Measurements from ENCODE around the gene DERA. TPM values are rescaled to one million over a fixed set of nuclear protein-coding genes. Genes with fewer than 3 reads are reported as not detected.
"Not testable (repeated sequence)": the region's sequence is repeated elsewhere in the genome, so short reads cannot be mapped to it uniquely, and the experiment has no call there.

Gene DERA
- total RNA-seq = 62.0 and 69.4 TPM in 2 replicates

DNA sequence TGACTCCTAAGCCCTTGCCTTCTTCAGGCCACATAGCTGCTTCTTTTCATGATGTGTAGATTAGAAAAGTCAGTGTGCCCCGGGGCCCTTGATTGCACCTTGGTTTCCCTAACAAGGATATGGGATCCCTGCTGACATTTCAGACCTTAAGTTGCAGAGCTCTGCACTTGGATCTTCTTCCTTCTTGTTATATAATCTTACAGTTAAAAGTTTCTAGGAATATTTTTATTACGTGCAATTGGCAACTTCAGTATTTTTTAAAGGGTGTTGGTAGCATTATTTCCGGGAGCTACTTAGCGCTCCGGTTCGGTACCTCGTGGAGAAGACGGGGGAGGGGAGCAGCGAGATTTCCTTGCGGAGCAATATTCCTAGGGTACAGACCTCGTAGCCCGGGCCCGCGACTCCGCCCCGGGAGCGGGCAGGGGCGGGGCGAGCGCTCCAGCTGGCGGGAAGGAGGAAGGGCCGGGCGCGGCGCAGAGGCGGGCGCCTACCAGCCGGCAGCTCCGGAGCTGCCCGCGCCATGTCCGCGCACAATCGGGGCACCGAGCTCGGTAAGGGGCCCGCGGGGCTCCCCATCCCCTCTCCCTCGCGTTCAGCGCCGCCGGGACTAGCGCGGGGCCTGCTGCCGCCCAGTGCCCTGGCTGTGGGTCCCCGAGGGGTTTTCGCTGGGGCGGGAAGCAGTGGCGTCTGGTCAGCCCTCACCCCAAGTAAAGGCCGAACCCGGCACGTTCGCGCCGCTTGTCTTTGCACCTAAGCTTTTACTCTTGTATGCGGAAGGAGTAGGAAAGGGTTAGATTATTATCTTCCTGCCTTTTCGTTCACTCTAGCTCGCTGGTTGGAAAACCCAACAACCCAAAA, at the start of gene DERA:
Gene DERA, plus strand, starts transcription at position 469 of the 858 bp plus-strand sequence. Its CDS starts 52 bp downstream, at position 521.
- peak; percentile 85 for DNase-seq

DNA sequence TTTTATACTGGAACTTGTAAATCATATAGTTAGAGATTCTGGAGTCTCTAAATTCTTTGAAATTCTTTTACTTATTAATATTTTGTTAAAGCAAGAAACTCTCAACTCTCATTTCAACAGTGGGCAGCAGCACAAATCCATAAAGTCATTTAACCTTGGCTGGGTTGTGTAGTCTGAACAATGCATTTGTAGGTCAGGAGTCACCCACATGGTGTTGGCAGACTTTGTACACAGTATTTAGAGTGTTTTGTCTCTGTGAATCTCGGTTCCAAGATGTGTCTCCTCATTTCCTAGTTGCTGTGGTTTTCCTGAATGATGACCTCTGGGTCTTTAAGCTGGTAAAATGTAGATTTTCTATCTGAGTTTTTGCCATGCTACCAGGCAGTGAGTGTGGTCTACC, 49.7 kb upstream of the DERA start:
- DNase-seq = no peak

DNA sequence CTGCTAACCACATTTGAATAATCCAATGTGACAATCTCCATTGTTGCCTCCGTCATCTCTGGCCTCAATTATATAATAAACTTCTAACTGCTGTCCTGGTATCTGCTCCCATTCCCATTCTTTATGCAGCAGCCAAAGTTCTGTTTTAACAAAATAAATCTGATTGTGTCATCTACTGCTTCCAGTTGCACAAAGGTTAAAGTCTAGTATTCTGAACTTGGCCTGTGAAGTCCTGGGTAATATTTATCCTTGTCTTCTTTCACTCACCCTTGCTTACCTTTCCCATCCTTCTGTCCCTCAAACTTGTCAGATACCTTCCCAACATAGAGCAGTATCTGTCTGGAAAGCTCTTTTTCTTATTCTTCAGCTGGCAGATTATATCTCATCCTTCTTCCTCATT, 48.3 kb upstream of the DERA start:
- DNase-seq = no peak

DNA sequence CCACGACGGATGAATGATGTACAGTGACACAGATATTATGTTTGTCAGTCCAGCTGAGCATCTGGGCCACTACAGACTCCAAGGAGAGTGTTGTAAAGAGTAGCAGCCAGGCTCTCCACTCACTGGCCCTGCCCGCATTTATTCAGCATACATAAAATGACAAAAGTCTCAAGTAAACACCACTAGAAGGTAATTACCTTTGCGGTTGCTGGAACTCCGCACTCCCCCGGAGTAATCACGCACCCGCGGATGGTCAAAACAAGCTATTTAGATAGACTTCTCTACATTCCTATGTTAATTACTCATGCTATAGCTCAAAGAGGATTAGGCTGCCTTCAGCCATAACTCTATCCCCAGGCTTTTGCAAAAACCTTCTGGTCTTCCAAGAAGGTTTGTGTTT, 47.8 kb upstream of the DERA start:
- no peak for DNase-seq

DNA sequence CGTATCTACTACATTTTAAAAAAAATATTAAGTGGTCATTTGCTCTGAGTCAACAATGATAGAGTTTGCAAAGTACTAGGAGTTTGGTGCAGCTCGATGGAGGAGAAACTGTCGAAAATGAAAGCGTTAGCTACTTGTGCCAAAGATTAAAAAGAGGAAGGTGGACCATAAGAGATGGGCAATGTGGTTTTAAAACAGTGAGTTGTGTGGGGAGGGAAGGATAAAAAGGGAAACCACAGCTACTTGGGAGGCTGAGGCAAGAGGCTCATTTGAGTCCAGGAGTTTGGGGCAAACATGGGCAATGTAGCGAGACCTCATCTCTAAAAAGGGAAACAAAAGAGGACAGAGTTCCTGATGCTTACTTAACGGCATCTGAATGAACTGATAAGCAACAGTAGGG, 47.1 kb upstream of the DERA start:
- no peak for DNase-seq

DNA sequence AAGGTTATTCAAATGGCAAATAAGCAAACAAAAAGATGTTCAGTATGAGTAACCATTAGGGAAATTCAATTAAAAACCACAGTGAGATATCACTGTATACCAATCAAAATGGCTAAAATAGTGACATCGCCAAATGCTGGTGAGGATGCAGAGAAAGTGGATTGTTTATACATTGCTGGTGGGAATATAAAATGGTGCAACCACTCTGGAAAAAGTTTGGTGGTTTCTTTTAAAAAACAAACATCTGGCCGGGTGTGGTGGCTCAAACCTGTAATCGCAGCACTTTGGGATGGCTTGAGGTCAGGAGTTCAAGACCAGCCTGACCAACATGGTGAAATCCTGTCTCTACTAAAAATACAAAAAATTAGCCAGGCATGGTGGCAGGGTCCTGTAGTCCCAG, 42.9 kb upstream of the DERA start:
- DNase-seq = no peak

DNA sequence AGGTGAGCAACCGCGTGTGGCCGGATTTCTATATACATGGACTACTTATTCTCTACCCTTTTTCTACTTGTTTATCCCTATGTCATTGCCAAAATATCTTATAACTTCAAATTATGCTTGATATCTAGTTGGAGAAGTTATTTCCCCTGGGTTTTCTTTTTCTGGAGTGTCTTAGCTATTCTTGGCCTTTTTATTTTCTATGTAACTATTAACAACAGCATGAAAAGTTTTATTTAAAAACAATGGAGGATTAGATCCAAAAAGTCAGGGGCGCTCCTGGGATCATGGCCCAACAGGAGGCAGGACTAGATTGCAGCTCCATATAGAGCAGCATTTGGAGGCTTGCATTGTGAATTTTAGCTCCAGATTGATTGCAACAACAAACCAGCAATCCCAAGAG, 37.6 kb upstream of the DERA start:
- DNase-seq = no peak

DNA sequence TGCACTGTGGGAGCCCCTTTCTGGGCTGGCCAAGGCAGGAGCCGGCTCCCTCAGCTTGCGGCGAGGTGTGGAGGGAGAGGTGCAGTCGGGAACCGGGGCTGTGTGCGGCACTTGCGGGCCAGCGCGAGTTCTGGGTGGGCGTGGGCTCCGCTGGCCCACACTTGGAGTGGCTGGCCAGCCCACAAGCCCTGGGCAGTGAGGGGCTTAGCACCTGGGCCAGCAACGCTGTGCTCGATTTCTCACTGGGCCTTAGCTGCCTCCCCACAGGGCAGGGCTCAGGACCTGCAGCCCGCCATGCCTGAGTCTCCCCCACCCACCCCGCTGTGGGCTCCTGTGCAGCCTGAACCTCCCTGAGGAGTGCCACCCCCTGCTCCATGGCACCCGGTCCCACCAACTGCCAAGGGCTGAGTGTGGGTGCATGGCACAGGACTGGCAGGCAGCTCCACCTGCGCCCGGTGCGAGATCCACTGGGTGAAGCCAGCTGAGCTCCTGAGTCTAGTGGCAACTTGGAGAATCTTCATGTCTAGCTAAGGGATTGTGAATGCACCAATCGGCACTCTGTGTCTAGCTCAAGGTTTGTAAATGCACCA, 36.5 kb upstream of the DERA start:
- DNase-seq = not testable (repeated sequence)

DNA sequence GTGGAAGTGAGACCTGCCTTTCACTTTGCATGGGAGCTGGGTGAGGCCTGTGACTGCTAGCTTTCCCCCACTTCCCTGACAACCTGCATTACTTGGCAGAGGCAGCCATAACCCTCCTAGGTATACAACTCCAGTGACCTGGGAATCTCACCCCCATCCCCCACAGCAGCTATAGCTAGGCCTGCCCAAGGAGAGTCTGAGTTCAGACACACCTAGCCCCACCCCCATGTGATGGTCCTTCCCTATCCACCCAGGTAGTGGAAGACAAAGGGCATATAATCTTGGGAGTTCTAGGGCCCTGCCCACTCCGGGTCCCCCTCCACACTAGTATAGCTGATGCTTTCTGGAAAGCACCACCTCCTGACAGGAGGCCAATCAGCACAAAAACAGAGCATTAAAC, 35.3 kb upstream of the DERA start:
- DNase-seq = no peak

DNA sequence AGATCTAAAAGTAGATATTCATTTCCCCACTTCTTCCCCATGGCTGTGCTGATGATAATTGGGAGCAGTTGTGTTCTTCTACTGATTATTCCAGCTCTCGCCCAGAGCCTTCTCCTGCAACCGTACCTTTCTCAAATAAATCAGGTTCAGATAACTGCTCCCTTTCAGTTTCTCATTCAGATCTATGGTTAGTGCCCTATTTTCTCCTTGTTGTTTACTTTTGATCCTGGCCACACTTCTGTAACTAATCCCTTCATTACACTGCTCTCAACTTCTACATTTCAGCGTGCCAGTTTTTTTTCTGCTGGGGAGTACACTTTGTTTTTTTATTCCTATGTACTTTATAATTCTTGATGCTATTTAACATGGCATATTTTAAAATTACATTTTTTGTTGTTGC, 31.7 kb upstream of the DERA start:
- no peak for DNase-seq

DNA sequence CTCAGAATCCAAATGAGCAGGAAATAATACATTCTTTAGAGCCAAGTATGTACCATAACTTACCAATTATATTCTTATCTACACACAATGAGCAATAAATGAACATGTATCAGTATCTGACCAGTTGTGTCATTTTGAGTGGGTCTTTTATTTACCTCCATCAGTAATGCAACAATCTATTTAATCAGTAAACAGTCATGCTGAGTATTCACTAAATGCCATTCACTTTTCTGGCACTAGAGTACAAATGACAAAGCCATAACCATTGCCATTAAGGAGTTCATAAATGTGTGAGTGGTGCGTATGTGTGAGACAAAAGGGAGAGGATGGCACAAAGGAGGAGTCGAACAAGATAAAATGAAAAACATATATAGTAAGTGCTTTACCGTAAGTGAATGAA, 30.4 kb upstream of the DERA start:
- no peak for DNase-seq

DNA sequence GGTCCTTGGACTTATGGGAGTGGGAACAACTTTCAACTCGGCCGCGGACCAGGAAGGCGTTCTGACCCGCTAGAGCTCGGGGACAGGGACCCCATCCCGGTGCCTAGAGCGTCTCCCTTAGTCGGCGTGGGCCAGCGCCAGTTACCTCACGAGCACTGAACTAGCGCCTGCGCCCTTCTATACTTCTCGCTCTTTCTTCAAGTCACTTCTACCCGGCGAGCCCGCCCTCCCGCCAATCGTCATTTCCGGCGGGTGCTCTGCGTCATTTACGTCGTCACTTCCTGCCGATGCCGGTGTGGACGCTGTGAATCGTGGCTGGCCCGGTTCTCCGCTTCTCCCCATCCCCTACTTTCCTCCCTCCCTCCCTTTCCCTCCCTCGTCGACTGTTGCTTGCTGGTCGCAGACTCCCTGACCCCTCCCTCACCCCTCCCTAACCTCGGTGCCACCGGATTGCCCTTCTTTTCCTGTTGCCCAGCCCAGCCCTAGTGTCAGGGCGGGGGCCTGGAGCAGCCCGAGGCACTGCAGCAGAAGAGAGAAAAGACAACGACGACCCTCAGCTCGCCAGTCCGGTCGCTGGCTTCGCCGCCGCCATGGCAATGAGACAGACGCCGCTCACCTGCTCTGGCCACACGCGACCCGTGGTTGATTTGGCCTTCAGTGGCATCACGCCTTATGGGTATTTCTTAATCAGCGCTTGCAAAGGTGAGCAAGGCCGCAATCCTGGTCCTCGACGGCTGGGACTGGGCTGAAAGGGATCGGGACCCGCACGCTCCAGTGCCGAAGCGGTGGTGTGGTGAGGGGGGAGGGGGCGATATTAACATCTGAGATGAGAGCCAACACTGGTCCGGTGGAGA, 28.8 kb upstream of the DERA start, which contains the start of gene STRAP:
Gene STRAP, plus strand, starts transcription at position 270 of the 854 bp plus-strand sequence. Its CDS starts 321 bp downstream, at position 591.
- peak; percentile 99 for DNase-seq

DNA sequence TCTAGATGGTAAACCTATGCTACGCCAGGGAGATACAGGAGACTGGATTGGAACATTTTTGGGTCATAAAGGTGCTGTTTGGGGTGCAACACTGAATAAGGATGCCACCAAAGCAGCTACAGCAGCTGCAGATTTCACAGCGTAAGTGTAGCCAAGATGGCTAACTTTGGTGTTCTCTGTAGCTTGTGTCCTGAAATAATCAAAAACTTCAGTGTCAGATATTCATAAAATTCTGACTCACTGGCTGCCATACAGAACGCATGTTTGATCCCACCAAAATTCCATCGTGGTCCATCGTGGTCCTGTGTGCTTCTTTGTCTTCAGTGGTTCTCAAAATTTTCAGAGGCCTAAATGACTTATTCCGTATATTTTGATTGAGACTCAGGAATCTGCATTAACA, 27.6 kb upstream of the DERA start:
- peak; percentile 22 for DNase-seq

DNA sequence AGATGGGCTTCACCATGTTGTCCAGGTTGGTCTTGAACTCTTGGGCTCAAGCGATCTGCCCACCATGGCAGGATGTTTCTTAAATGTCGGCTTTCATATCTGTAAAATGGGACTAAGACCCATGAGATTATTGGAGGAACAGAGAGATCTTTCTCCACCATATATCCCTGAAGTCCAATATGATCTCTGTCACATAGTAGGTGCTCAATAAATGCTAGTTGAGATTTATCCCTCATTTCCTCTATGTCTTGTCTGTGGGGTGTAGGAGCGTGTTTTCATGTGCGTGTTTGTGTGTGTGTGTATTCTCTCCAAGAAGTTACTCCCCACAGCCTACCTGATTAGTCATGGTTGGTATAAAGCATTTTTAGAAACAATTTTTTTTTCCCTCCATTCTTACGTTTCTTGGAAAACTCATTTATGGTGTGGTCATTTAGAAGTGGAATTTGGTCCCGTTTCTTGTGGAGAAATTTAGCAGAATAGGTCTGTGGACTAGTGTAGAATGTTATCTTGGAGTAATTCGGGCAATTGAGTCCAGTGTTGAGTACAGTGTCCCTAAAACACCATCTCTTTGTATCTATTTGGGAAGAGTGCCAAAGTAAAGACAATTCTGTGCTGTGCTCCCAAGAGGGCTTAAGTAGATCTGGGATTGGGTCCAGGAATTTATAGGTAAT, 24.6 kb upstream of the DERA start:
- DNase-seq = peak; percentile 26

DNA sequence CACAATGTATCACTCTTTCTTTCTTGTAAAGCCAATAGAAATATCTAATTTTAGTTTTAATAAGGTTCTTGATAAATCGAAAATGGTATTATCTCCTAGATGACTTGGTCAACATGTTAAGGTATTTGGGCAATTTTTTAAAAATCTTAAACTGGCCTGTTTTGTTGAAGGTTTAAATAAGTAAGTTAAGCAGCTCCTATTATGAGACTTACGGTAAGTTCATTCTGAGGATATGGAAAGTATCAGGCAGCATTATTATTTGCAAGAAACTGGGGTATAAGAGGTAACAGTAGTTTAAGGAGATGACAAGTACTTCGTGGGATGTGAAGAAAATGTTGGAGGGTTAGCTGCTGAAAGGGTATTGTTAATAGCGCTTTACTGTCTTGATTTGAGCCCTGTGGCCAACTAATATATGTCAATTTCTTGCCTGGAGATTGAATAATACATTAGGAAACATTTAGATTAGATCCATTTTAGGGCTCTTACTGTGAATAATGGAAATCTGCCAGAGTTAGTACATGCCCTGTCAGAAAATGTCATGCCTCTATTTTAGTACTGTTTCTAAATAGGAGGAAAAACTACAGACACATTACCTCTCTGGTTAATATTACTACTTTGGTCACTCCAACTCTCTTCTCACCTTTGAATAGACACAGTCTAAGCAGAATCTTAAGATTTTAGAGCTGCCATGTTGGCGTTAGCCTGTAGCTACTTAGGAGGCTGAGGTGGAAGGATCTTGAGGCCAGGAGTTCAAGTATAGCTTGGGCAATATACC, 23.9 kb upstream of the DERA start:
- no peak for DNase-seq

DNA sequence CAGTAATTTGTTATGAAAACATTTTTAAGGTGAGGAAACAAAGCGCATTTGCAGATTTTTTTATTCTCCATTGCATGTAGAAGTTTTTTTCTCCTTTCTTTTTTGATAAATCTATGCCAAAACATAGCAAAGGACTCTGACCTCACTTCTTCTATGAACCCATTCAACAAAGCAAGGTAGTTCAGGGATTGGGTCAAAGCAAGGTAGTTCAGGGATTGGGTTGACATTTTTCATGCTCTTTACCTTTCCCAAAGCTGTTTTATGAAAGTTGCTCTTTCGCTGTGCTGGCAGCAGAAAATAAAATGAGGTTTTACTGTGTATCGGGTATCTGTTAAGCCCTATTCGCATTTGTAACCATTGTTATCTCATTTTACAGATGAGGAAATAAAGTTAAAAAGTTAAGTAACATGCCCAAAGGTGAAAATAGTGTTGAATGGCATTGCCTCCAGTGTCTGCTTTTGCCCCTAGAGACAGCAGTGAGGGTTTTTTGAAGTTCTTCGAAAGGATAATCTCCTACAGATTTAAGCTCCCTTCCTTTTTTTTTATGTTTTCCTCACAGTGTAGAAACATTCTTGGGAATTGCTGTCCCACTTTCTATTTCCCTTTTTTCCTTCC, 18.4 kb upstream of the DERA start:
- DNase-seq = no peak

DNA sequence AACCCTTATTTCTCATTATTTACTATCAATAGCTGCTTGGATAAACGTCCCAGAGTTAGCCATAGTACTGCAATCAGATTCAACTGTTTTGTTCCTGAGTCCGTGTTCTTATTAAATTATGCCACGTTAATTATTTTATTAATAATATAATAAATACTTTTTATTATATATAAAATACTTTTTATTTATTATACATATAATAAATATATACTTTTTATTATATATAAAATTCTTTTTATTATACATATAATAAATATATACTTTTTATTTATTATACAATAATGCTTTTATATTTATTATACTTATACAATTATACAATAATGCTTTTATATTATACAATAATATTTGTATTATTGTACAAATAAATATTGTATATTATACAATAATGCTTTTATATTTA, 17.9 kb upstream of the DERA start:
- no peak for DNase-seq

DNA sequence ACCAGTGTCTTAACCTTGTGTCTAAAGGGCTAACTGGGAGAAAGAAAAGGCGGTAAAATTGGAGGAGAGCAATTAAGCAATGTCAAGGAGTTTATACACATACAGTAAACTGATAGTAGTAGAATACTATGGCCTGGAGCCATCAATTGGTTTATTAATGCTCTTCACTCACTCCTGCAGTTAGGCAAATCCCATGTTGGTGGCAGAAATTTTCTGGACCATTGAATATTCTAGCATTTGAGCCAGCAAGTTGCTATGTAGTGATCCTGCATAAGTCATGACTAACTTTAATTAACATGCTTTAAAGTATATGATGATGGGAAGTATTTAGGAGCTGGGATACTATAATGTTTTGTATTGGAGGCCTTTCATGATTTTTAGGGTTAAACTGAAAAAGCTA, 14.3 kb upstream of the DERA start:
- DNase-seq = no peak

DNA sequence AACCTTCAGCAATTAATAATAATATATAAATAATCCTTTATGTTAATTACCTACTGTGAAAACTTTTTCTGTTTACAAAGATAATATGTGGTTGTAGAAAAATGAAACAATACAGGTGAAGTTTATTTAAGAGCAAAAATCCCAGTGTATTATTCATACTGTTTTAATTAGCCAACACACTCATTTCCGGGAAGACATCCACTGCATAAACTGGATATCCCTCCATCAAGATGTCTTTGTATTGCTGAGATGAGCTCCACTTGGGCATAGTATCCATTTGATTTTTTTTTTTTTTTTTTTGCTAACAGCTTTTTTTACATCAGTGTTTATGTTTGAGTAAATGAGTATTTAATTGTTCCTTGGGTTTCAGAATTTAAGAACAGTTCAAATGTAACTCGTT, 13.7 kb upstream of the DERA start:
- no peak for DNase-seq

DNA sequence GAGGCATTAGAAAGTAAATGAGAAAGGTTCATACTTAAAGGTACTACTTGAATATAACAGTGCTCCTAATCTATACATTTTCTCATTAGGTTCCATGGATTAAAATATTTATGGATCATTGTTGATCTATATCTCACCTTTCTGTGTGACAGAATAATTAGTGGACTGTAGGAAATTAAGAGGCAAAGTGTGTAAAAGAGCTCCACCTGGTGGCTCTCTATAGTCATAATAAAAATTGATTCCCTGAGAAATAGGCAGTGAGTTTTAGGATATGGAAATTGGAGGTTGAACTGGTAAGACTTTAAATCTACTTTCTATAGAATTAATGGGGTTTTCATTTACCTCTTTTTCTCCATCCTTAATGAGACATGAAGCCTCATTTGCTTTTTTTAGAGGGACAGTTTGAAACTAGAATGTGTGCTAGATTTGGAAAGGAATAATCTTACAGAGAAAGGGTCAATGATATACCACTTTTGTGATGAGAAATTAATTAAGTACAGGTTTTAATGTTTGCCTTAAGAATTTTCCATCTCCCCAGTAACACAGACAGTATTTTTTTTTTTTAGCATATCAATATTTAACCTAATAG, 11.8 kb upstream of the DERA start:
- peak; percentile 56 for DNase-seq

DNA sequence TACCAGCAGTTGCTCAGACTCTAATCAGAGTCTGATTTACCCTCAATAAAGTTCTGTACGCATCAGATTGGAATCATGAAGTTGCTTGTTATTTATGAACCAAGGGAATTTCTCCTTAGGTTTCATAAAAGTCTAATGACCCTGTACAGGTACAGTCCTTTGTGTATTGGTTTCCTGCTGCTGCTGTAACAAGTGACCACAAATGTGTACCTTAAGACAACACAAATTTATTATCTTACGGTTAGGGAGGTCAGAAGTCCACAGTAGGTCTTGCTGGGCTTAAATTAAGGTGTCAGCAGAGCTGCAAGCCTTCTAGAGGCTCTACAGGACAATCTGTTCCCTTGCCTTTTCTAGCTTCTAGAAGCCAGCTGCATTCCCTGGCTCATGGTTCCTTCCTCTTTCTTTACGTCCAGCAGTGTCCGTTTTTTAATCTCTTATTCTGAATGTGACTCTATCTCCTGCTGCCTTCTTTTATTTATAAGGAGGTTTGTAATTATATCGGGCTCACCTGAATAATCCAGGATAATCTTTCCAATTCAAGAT, 6.7 kb upstream of the DERA start:
- no peak for DNase-seq

All from dermis blood vessel endothelial cell (primary cell).